Breast epithelium (tissue), 4 donors: ENCODE data around the gene PCIF1. TPM values are rescaled to one million over a fixed set of nuclear protein-coding genes. Genes with fewer than 3 reads are reported as not detected.

ENCODE experiments used
- DNase-seq, 2 donors: peaks; one replicate each; pipeline ENCODE4 v3.0.0-alpha.2; 2019; ENCODE audit warnings: low spot score in 2 of 2
- H3K27ac ChIP-seq, 2 donors: fragments of 200-600 bp; sonication (generic) in 1 of 2; one replicate each; pipeline ENCODE4 v1.5.1; 2016 to 2019; ENCODE audit warnings: mild to moderate bottlenecking in 1 of 2
- H3K27me3 ChIP-seq, 2 donors: fragments of 200-600 bp; sonication (generic) in 1 of 2; one replicate each; pipeline versions ENCODE4 v1.5.1 to v1.6.0; 2017 to 2019; ENCODE audit warnings: control low read depth in 1 of 2, mild to moderate bottlenecking in 1 of 2
- H3K36me3 ChIP-seq: fragments of 200-600 bp; one replicate; pipeline ENCODE4 v1.5.1; 2019
- H3K4me1 ChIP-seq, 2 donors: fragments of 200-600 bp; sonication (generic); one replicate each; pipeline ENCODE4 v1.5.1; 2016 to 2019; ENCODE audit warnings: control low read depth in 1 of 2
- H3K4me3 ChIP-seq, 3 donors: fragments of 200-600 bp; sonication (generic); 1 replicate in 2 of 3; 2 replicates in 1 of 3; pipeline ENCODE4 v1.5.1; 2016 to 2019; ENCODE audit warnings: mild to moderate bottlenecking in 3 of 3, moderate library complexity in 2 of 3
- H3K9me3 ChIP-seq, 2 donors: fragments of 200-600 bp; sonication (generic) in 1 of 2; one replicate each; pipeline ENCODE4 v1.5.1; 2016 to 2019; ENCODE audit warnings: control low read depth in 1 of 2
- CTCF ChIP-seq, 3 donors: fragments of 450-650 bp; IDR thresholded peaks; one replicate each; pipeline ENCODE4 v1.5.1; 2016 to 2017; ENCODE audit warnings: antibody characterized with exemption in 3 of 3, mild to moderate bottlenecking in 3 of 3, moderate library complexity in 3 of 3
- POLR2A ChIP-seq: fragments of 450-650 bp; IDR thresholded peaks from one replicate; pipeline ENCODE4 v1.6.1; 2016; ENCODE audit warnings: antibody characterized with exemption, mild to moderate bottlenecking, moderate library complexity
- POLR2AphosphoS5 ChIP-seq, 3 donors: sonication (generic); formaldehyde crosslinking; IDR thresholded peaks; one replicate each; pipeline ENCODE4 v1.6.1; 2017; ENCODE audit warnings: antibody characterized with exemption in 3 of 3
- intact Hi-C: fragments of 100-400 bp; cut with DNase I; formaldehyde crosslinking; loops from one replicate; pipeline ENCODE4 v1.15.1; 2023; ENCODE audit warnings: low total_unique reads
- total RNA-seq, 3 donors: library from RNA; depleted of rRNA; stranded (reverse); fragments of >200 nt; gene quantifications; one replicate each; pipeline ENCODE4 v1.1.0, GENCODE V29; 2016

PCIF1 gene
- total RNA-seq, 3 donors from 2014 or later, result 28.2 to 40.2 (median 30.8) TPM

DNA sequence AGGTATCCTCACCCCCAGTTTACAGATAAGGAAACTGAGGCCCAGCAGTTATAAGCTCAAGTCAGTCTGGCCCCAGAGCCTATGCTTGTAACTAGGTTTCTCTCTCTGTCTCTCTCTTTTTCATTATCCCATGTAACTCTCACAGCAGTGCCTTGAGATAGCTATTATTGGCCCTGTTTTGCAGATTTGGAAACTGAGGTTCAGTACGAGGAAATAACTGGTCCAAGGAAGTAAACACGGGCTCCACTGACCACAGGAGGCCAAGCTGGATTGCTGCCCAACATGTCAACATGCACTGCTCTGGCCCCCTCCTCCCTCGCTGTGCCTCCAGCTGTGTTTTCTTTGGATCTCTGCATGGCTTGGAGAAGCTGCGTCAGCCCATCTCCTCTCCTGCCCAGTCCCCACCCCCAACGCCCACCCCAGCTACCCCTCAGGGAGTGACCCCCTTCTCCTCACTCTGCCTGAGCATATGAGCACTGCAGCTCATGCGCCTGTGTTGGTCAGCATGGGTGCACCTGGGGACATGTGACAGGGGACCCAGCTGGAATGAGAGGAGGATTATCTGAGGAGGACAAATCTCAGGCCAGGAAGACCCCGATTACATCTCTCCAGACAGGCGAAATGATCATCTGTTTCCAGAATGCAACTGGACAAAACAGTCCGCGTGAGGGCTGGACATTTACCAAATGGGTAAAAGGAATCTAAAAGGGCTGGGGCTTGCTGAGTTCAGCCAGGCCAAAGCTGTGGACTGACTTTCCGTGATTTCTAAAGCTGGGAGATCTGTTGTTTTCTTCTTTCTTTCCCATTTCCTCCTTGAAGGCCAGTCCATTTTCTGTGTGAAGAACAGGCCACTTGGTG, 14.7 kb upstream of the PCIF1 start:
- peak overlapping the region in 1 of 3 donors; percentile 5 for H3K4me3 ChIP-seq
- peak overlapping the region; percentile 73 to 87 for H3K27ac ChIP-seq
- DNase-seq, result peak in 1 of 2 donors; percentile 42
- H3K27me3 ChIP-seq, result no peaks in the 10 kb centered on the region
- H3K4me1 ChIP-seq, result peaks cover 0 to 7% of the 10 kb centered on the region in 2 donors
- H3K9me3 ChIP-seq, result no peaks in the 10 kb centered on the region
- intact Hi-C loops, result no loop called here
- no peak for TF ChIP-seq POLR2AphosphoS5 (IDR thresholded peaks at IDR 0.05)
- no peak for TF ChIP-seq CTCF (IDR thresholded peaks at IDR 0.05)
- no peak for TF ChIP-seq POLR2A
- no peaks in the 10 kb centered on the region for H3K36me3 ChIP-seq

DNA sequence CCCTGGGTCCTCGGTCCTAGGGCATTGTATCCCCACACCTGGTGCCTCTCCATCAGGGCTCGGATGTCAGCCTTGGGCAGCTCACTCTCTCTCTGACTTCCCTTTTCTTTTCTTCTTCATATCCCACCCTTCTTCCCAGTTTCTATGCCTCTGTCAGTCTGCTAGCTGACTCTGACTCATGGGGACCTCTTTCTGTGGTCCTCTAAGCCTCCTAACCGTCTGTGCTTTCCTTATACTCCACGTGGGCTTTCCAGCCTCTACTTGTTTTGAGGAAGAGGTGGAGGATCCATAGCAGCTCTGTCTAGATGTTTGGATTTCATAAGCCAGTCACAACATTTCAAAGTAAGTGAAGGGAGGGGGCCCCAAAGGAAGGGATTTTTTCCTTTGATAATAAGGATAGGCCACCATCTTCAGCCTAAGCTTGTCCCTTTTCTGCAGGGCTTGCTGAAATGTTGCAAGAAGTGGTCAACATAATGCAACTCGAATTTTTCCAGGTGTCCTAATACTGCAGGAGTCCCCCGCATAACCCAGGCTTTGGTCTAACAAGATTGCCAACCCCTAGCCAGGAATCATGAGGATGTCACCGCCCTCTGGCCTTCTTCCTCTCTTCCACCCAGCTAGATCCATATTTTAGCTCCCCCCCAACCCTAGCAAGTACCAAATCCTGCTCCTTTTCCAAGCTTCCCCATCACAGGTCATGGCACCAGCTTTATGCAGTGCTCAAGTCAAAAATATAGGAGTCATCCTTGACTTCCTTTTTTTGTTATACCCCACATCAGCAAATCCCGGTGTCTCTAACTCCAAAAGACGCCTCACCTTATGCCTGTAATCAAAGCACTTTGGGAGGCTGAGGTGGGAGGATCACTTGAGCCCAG, 13.8 kb upstream of the PCIF1 start:
- intact Hi-C loops, result no loop called here
- H3K4me3 ChIP-seq, result no peak overlapping the region
- peak overlapping the region; percentile 73 to 87 for H3K27ac ChIP-seq
- DNase-seq, result no peak
- H3K36me3 ChIP-seq, result no peaks in the 10 kb centered on the region
- no peak for TF ChIP-seq CTCF (IDR thresholded peaks at IDR 0.05)
- TF ChIP-seq POLR2A, result no peak
- TF ChIP-seq POLR2AphosphoS5 (IDR thresholded peaks at IDR 0.05), result no peak
- no peaks in the 10 kb centered on the region for H3K27me3 ChIP-seq
- no peaks in the 10 kb centered on the region for H3K9me3 ChIP-seq
- peaks cover 0 to 7% of the 10 kb centered on the region in 2 donors for H3K4me1 ChIP-seq

- intact Hi-C loops, result no loop called here
- no peak for TF ChIP-seq CTCF (IDR thresholded peaks at IDR 0.05)
- no peak for TF ChIP-seq POLR2A
- TF ChIP-seq POLR2AphosphoS5 (IDR thresholded peaks at IDR 0.05), result no peak
Observed at GRCh38 chr20:45921337-45922189, 12.9 kb upstream of the PCIF1 start.

GRCh38 chr20:45924391-45925261, 9.9 kb upstream of the PCIF1 start:
- intact Hi-C loops, result no loop called here
- H3K4me1 ChIP-seq, result peaks cover 0 to 7% of the 10 kb centered on the region in 2 donors
- no peaks in the 10 kb centered on the region for H3K27me3 ChIP-seq
- H3K27ac ChIP-seq, result peak overlapping the region; percentile 54 to 86
- peak overlapping the region in 2 of 3 donors; percentile 16 to 39 for H3K4me3 ChIP-seq
- TF ChIP-seq POLR2AphosphoS5 (IDR thresholded peaks at IDR 0.05) (no peak), CTCF (IDR thresholded peaks at IDR 0.05) (no peak)
- no peak for DNase-seq
- no peaks in the 10 kb centered on the region for H3K9me3 ChIP-seq
- no peaks in the 10 kb centered on the region for H3K36me3 ChIP-seq

More at GRCh38 chr20:45921337-45922189, 12.9 kb upstream of the PCIF1 start:
- H3K4me3 ChIP-seq, result no peak overlapping the region
- DNase-seq, result no peak
- H3K27me3 ChIP-seq, result no peaks in the 10 kb centered on the region
- peak overlapping the region in 1 of 2 donors; percentile 87 for H3K27ac ChIP-seq
- H3K36me3 ChIP-seq, result no peaks in the 10 kb centered on the region
- H3K4me1 ChIP-seq, result peaks cover 0 to 7% of the 10 kb centered on the region in 2 donors
- no peaks in the 10 kb centered on the region for H3K9me3 ChIP-seq
